GM12878 (cell line): ENCODE measurements around the gene NUBPL. TPM values are rescaled to one million over a fixed set of nuclear protein-coding genes. Genes with fewer than 3 reads are reported as not detected.

Source experiments
- ATAC-seq: fragments of 200-7000 bp; cut with Tn5 transposase; 3 replicates; pipeline ENCODE4 v1.9.1; 2020; ENCODE audit warnings: mild to moderate bottlenecking, moderate library complexity
- BruUV-seq: library from RNA; stranded (reverse); fragments of 400-500 nt; replicated peaks from 2 replicates; lab custom pipeline; 2021; lab: Mats Ljungman, UMichigan
- CTCF ChIA-PET: fragments of 300-600 bp; sonication (Branson Sonifier 250); formaldehyde crosslinking; extraction: SDS; loops from one replicate; lab custom pipeline; 2021; ENCODE audit warnings: inconsistent platforms; lab: Yijun Ruan, JAX
- POLR2A ChIA-PET: fragments of 350-600 bp; formaldehyde crosslinking; extraction: SDS; loops from one replicate; lab custom pipeline; 2021; ENCODE audit warnings: inconsistent platforms; lab: Charles Lee
- RAD21 ChIA-PET: fragments of 300-600 bp; sonication (Branson Sonifier 250); formaldehyde crosslinking; loops from one replicate; lab custom pipeline; 2023; ENCODE audit warnings: antibody characterized with exemption; ENCODE audit not compliant: unreplicated experiment; lab: Charles Lee
- SMC1A ChIA-PET: fragments of 300-600 bp; sonication (Branson Sonifier 250); formaldehyde crosslinking; loops from one replicate; lab custom pipeline; 2023; ENCODE audit not compliant: unreplicated experiment, uncharacterized antibody; lab: Charles Lee
- DNase-seq: peaks from one replicate; pipeline ENCODE4 v3.0.0-alpha.2; 2011; ENCODE audit warnings: low read depth, low spot score
- FAIRE-seq: peaks from 3 replicates; lab custom pipeline; 2011; peaks lifted over from hg19 to GRCh38; lab: Jason Lieb, UNC
- H2AFZ ChIP-seq: 2 replicates; pipeline ENCODE4 v1.6.0; 2011; ENCODE audit warnings: low read depth, low read length, control low read depth; ENCODE audit not compliant: control insufficient read depth
- H3K27ac ChIP-seq: 2 replicates; pipeline ENCODE4 v1.5.1; 2011; ENCODE audit warnings: control low read depth; ENCODE audit not compliant: control insufficient read depth, insufficient read depth
- H3K27me3 ChIP-seq, 2 experiments: replicated peaks in 1 of 2; 2 replicates each; pipeline versions ENCODE4 v1.6.0 to v1.6.1; 2011; ENCODE audit warnings: low read length in 1 of 2; ENCODE audit not compliant: control insufficient read depth in 2 of 2, insufficient read depth in 2 of 2
- H3K36me3 ChIP-seq, 2 experiments: 2 replicates each; pipeline ENCODE4 v1.5.1; 2011; ENCODE audit warnings: low read length in 1 of 2; ENCODE audit not compliant: control insufficient read depth in 2 of 2, insufficient read depth in 2 of 2
- H3K4me1 ChIP-seq: 2 replicates; pipeline ENCODE4 v1.6.1; 2011; ENCODE audit warnings: mild to moderate bottlenecking, low read length, moderate library complexity, mixed read lengths; ENCODE audit not compliant: control insufficient read depth, insufficient read depth
- H3K4me2 ChIP-seq: 2 replicates; pipeline ENCODE4 v1.6.0; 2011; ENCODE audit warnings: control low read depth; ENCODE audit not compliant: control insufficient read depth, insufficient read depth
- H3K4me3 ChIP-seq: fragments of 200-600 bp; sonication (generic); 2 replicates; pipeline ENCODE4 v1.5.1; 2016
- H3K79me2 ChIP-seq: 2 replicates; pipeline ENCODE4 v1.6.0; 2011; ENCODE audit warnings: low read length; ENCODE audit not compliant: control insufficient read depth, insufficient read depth
- H3K9ac ChIP-seq: 2 replicates; pipeline ENCODE4 v1.8.0; 2011; ENCODE audit warnings: low read length, control low read depth, mixed read lengths; ENCODE audit not compliant: control insufficient read depth, insufficient read depth
- H3K9me3 ChIP-seq: replicated peaks from 3 replicates; pipeline ENCODE4 v1.5.1; 2011; ENCODE audit warnings: mild to moderate bottlenecking, low read length; ENCODE audit not compliant: control insufficient read depth, insufficient read depth
- H4K20me1 ChIP-seq: 2 replicates; pipeline ENCODE4 v1.6.0; 2011; ENCODE audit not compliant: control insufficient read depth, insufficient read depth
- ATF2 ChIP-seq: IDR thresholded peaks from 2 replicates; pipeline ENCODE4 v1.6.1; 2012; ENCODE audit warnings: low read length, inconsistent platforms
- BCLAF1 ChIP-seq: fragments of 450-650 bp; IDR thresholded peaks from 2 replicates; pipeline ENCODE4 v1.6.1; 2017; ENCODE audit warnings: antibody characterized with exemption, mild to moderate bottlenecking, moderate library complexity
- STAT1 ChIP-seq: fragments of 450-650 bp; conservative IDR thresholded peaks from 2 replicates; pipeline ENCODE4 v1.6.1; 2014; ENCODE audit warnings: antibody characterized with exemption, mild to moderate bottlenecking
- ZBTB11 ChIP-seq: fragments of 450-650 bp; formaldehyde crosslinking; IDR thresholded peaks from 2 replicates; pipeline ENCODE4 v1.5.0; 2022; ENCODE audit warnings: mild to moderate bottlenecking, missing genetic modification characterization
- WGBS: methylation state at CpG from one replicate; pipeline ENCODE4 v1.1.6; 2016; ENCODE audit warnings: low lambda C conversion rate; ENCODE audit not compliant: insufficient replicate concordance, insufficient coverage; ENCODE audit errors: missing lambda C conversion rate; 5-methylcytosine and 5-hydroxymethylcytosine counted together
- in situ Hi-C: fragments of 300-500 bp; cut with MboI; formaldehyde crosslinking; loops from 9 replicates; pipeline ENCODE4 v1.14.3; 2018; ENCODE audit warnings: mixed read lengths
- intact Hi-C: fragments of 100-400 bp; cut with micrococcal nuclease; formaldehyde crosslinking; loops from one replicate; pipeline ENCODE4 v1.14.2; 2022; ENCODE audit not compliant: unreplicated experiment
- polyA plus RNA-seq, 11 experiments: library from polyadenylated mRNA; depleted of rRNA in 4 of 11; unstranded in 6 of 11; stranded (reverse) in 5 of 11; fragments of >200 nt; fragmentation: Nextera tagmentation in 4 of 11; fragmentation: Illumina TruSeq in 1 of 11; extraction: Ambion mirVana in 4 of 11; extraction: Trizol in 1 of 11; gene quantifications; 1 replicate in 1 of 11; 2 replicates in 10 of 11; pipeline versions ENCODE4 v1.2.1 to v1.2.3, GENCODE V29; 2011 to 2016; ENCODE audit warnings: inconsistent platforms in 2 of 11, missing spikeins in 2 of 11, low read depth in 1 of 11
- total RNA-seq, 4 experiments: library from RNA; depleted of rRNA in 3 of 4; stranded (reverse); fragments of >200 nt in 3 of 4; fragmentation: Illumina TruSeq in 1 of 4; extraction: Trizol in 1 of 4; gene quantifications; 2 replicates each; pipeline versions ENCODE4 v1.2.1 to v1.2.3, GENCODE V29; 2013 to 2021

Gene NUBPL
- total and polyA plus RNA-seq, 10 of the 15 experiments (the other 5 are each of a cell fraction or from before 2014, with no cell fraction given) = 3.4 to 11.6 (median 8.1) TPM

- no peak overlapping the region for H3K27ac ChIP-seq
- H3K4me3 ChIP-seq = no peak overlapping the region
- H3K9me3 ChIP-seq = no peaks in the 10 kb centered on the region
- no peaks in the 10 kb centered on the region for H3K27me3 ChIP-seq
- H4K20me1 ChIP-seq = no peaks in the 10 kb centered on the region
- ATAC-seq = no peak
- H3K36me3 ChIP-seq = no peaks in the 10 kb centered on the region
- ChIA-PET CTCF (no interaction called here), POLR2A (no interaction called here), RAD21 (no interaction called here), SMC1A (interaction anchor here (0.5 kb wide), 1 partner anchor 200 kb away, joined by 3 read pairs; no protein-coding TSS in a partner anchor)
- H3K4me1 ChIP-seq = no peaks in the 10 kb centered on the region
- intact Hi-C loops = no loop called here
- H3K4me2 ChIP-seq = no peak overlapping the region
- BruUV-seq = no TSS peak
- no peaks in the 10 kb centered on the region for H3K79me2 ChIP-seq
- no peak for DNase-seq
- in situ Hi-C loops = no loop called here
- H2AFZ ChIP-seq = no peak overlapping the region
- no peak for FAIRE-seq
- TF ChIP-seq ZBTB11 (no peak), STAT1 (no peak), ATF2 (no peak), BCLAF1 (no peak)
- no peak overlapping the region for H3K9ac ChIP-seq
- 11% methylated on average over 7 of the region's 7 CpGs for WGBS
Measured at GRCh38 chr14:31884776-31885379, 323.7 kb downstream of the NUBPL start.
